H9 (cell line): Measurements from ENCODE around the gene OSTF1. TPM values are rescaled to one million over a fixed set of nuclear protein-coding genes. Genes with fewer than 3 reads are reported as not detected.

Experiments used
- DNase-seq: peaks from one replicate; pipeline ENCODE4 v3.0.0-alpha.2; 2017
- H2AFZ ChIP-seq: one replicate; pipeline ENCODE4 v1.6.1; 2013; ENCODE audit warnings: mild to moderate bottlenecking, low read length, control low read depth, moderate library complexity
- H2AK5ac ChIP-seq: 2 replicates; pipeline ENCODE4 v1.6.1; 2013; ENCODE audit warnings: low read length, control low read depth, mixed read lengths; ENCODE audit not compliant: insufficient read length
- H2BK120ac ChIP-seq: one replicate; pipeline ENCODE4 v1.6.1; 2013; ENCODE audit warnings: low read depth, mild to moderate bottlenecking, low read length, control low read depth, inconsistent platforms; ENCODE audit not compliant: poor library complexity, severe bottlenecking
- H2BK12ac ChIP-seq: 2 replicates; pipeline ENCODE4 v1.6.1; 2013; ENCODE audit warnings: low read length, control low read depth, mixed read lengths, low read depth; ENCODE audit not compliant: insufficient read length
- H2BK15ac ChIP-seq: 2 replicates; pipeline ENCODE4 v1.6.1; 2013; ENCODE audit warnings: low read depth, low read length, control low read depth
- H2BK20ac ChIP-seq: one replicate; pipeline ENCODE4 v1.6.1; 2013; ENCODE audit warnings: low read depth, mild to moderate bottlenecking, low read length, control low read depth, inconsistent platforms; ENCODE audit not compliant: poor library complexity, severe bottlenecking
- H2BK5ac ChIP-seq: 2 replicates; pipeline ENCODE4 v1.6.1; 2013; ENCODE audit warnings: low read length, control low read depth, mixed read lengths; ENCODE audit not compliant: insufficient read length
- H3K14ac ChIP-seq: 2 replicates; pipeline ENCODE4 v1.6.1; 2013; ENCODE audit warnings: low read length, control low read depth; ENCODE audit not compliant: insufficient read depth
- H3K18ac ChIP-seq: 2 replicates; pipeline ENCODE4 v1.6.1; 2013; ENCODE audit warnings: low read depth, mild to moderate bottlenecking, mixed read lengths, low read length, control low read depth; ENCODE audit not compliant: insufficient read length
- H3K23ac ChIP-seq: 2 replicates; pipeline ENCODE4 v1.6.1; 2013; ENCODE audit warnings: low read length, control low read depth, mixed read lengths, low read depth; ENCODE audit not compliant: insufficient read length
- H3K23me2 ChIP-seq: 2 replicates; pipeline ENCODE4 v1.6.1; 2013; ENCODE audit warnings: low read depth, mild to moderate bottlenecking, mixed read lengths, low read length, control low read depth; ENCODE audit not compliant: insufficient read length, poor library complexity, severe bottlenecking
- H3K27ac ChIP-seq: 2 replicates; pipeline ENCODE4 v1.5.1; 2013; ENCODE audit warnings: low read length, control low read depth, mixed read lengths, low read depth; ENCODE audit not compliant: insufficient read length
- H3K27me3 ChIP-seq: 2 replicates; pipeline ENCODE4 v1.6.1; 2013; ENCODE audit warnings: low read length, control low read depth, inconsistent platforms; ENCODE audit not compliant: insufficient read depth
- H3K4ac ChIP-seq: 2 replicates; pipeline ENCODE4 v1.6.1; 2013; ENCODE audit warnings: low read depth, mild to moderate bottlenecking, control low read depth, inconsistent platforms, low read length, moderate library complexity
- H3K4me1 ChIP-seq: 2 replicates; pipeline ENCODE4 v1.6.1; 2013; ENCODE audit warnings: low read length, control low read depth, inconsistent platforms; ENCODE audit not compliant: insufficient read depth
- H3K4me2 ChIP-seq: 2 replicates; pipeline ENCODE4 v1.6.1; 2013; ENCODE audit warnings: low read length, control low read depth, mixed read lengths; ENCODE audit not compliant: insufficient read length, insufficient read depth
- H3K56ac ChIP-seq: 2 replicates; pipeline ENCODE4 v1.6.1; 2013; ENCODE audit warnings: low read depth, mild to moderate bottlenecking, mixed read lengths, low read length, control low read depth; ENCODE audit not compliant: insufficient read length
- H3K79me1 ChIP-seq: 2 replicates; pipeline ENCODE4 v1.6.1; 2013; ENCODE audit warnings: low read depth, mild to moderate bottlenecking, moderate library complexity, low read length, control low read depth, inconsistent platforms; ENCODE audit not compliant: insufficient read depth, poor library complexity, severe bottlenecking
- H3K79me2 ChIP-seq: 2 replicates; pipeline ENCODE4 v1.6.1; 2013; ENCODE audit warnings: low read length, control low read depth, inconsistent platforms; ENCODE audit not compliant: insufficient read depth
- H3K9ac ChIP-seq: 2 replicates; pipeline ENCODE4 v1.6.1; 2013; ENCODE audit warnings: low read length, control low read depth, mixed read lengths; ENCODE audit not compliant: insufficient read length; ENCODE audit errors: extremely low read depth
- H3K9me3 ChIP-seq: one replicate; pipeline ENCODE4 v1.6.1; 2013; ENCODE audit warnings: low read depth, low read length, inconsistent platforms; ENCODE audit not compliant: control insufficient read depth
- H3T11ph ChIP-seq: one replicate; pipeline ENCODE4 v1.6.1; 2013; ENCODE audit warnings: mild to moderate bottlenecking, low read length, control low read depth, inconsistent platforms
- H4K20me1 ChIP-seq: one replicate; pipeline ENCODE4 v1.6.1; 2013; ENCODE audit not compliant: control insufficient read depth, insufficient read length, insufficient read depth
- H4K5ac ChIP-seq: 2 replicates; pipeline ENCODE4 v1.6.1; 2013; ENCODE audit warnings: low read depth, mild to moderate bottlenecking, mixed read lengths, low read length, control low read depth; ENCODE audit not compliant: insufficient read length
- H4K8ac ChIP-seq: replicated peaks from 2 replicates; pipeline ENCODE4 v1.6.1; 2013; ENCODE audit warnings: low read length, control low read depth, mixed read lengths, low read depth; ENCODE audit not compliant: insufficient read length
- H4K91ac ChIP-seq: 2 replicates; pipeline ENCODE4 v1.6.1; 2013; ENCODE audit warnings: low read depth, mild to moderate bottlenecking, moderate library complexity, mixed read lengths, low read length, control low read depth; ENCODE audit not compliant: insufficient read length
- H3K27ac Mint-ChIP-seq, 3 experiments: 2 replicates in 2 of 3; 3 replicates in 1 of 3; pipeline ENCODE4 v1.8.0; 2020 to 2021; ENCODE audit warnings: mixed read lengths in 3 of 3, mild to moderate bottlenecking in 1 of 3, moderate library complexity in 1 of 3
- H3K27me3 Mint-ChIP-seq: 2 replicates; pipeline ENCODE4 v1.8.0; 2021; ENCODE audit warnings: low read depth, mild to moderate bottlenecking, moderate library complexity, mixed read lengths
- H3K36me3 Mint-ChIP-seq, 3 experiments: 2 replicates in 2 of 3; 3 replicates in 1 of 3; pipeline ENCODE4 v1.8.0; 2020 to 2021; ENCODE audit warnings: low read depth in 3 of 3, mixed read lengths in 3 of 3; ENCODE audit not compliant: insufficient read depth in 1 of 3
- H3K4me1 Mint-ChIP-seq, 2 experiments: 2 replicates each; pipeline ENCODE4 v1.8.0; 2020; ENCODE audit warnings: mixed read lengths in 2 of 2
- H3K4me3 Mint-ChIP-seq, 2 experiments: 2 replicates in 1 of 2; 3 replicates in 1 of 2; pipeline ENCODE4 v1.8.0; 2020 to 2021; ENCODE audit warnings: mild to moderate bottlenecking in 2 of 2, mixed read lengths in 2 of 2, moderate library complexity in 1 of 2
- H3K9me3 Mint-ChIP-seq, 2 experiments: 2 replicates in 1 of 2; 3 replicates in 1 of 2; pipeline ENCODE4 v1.8.0; 2020; ENCODE audit warnings: mild to moderate bottlenecking in 2 of 2, mixed read lengths in 2 of 2, moderate library complexity in 1 of 2
- WGBS: extraction: QIAGEN DNeasy Blood & Tissue Kit; methylation state at CpG from one replicate; pipeline ENCODE4 v1.1.7; 2013; ENCODE audit warnings: missing lambda C conversion rate, low lambda C conversion rate, mixed read lengths; ENCODE audit not compliant: insufficient read length; ENCODE audit errors: extremely low coverage; 5-methylcytosine and 5-hydroxymethylcytosine counted together
- total RNA-seq: library from RNA; stranded (reverse); gene quantifications from 2 replicates; pipeline ENCODE4 v1.2.1, GENCODE V29; 2021
- TF ChIP-seq, protein P1 (sequence below): fragments of 200-600 bp; sonication (generic); conservative IDR thresholded peaks from 3 replicates; pipeline ENCODE4 v1.8.0; 2021; ENCODE audit warnings: antibody characterized with exemption, mild to moderate bottlenecking

OSTF1 gene
- total RNA-seq, 1 experiment from 2014 or later, result 16.1 TPM

GRCh38 chr9:75064307-75065025 lies 23.8 kb upstream of the OSTF1 start:
- Histone ChIP-seq H4K8ac (no peak overlapping the region), H3K14ac (no peak overlapping the region), H3K9ac (no peak overlapping the region), H3K23me2 (no peaks in the 10 kb centered on the region), H3T11ph (no peak overlapping the region), H3K4ac (no peak overlapping the region), H3K23ac (no peak overlapping the region), H2BK20ac (no peak overlapping the region), H3K79me1 (no peaks in the 10 kb centered on the region), H2AFZ (no peak overlapping the region), H4K5ac (no peak overlapping the region), H2BK5ac (no peak overlapping the region), H4K20me1 (peaks cover 3% of the 10 kb centered on the region), H3K27ac (no peak overlapping the region), H3K4me2 (no peak overlapping the region), H2BK120ac (no peak overlapping the region), H3K56ac (no peak overlapping the region), H3K4me1 (no peaks in the 10 kb centered on the region), H2BK12ac (no peak overlapping the region), H3K27me3 (no peaks in the 10 kb centered on the region), H2BK15ac (no peak overlapping the region), H3K18ac (no peak overlapping the region), H3K79me2 (no peaks in the 10 kb centered on the region), H4K91ac (no peak overlapping the region), H2AK5ac (no peak overlapping the region), H3K9me3 (no peaks in the 10 kb centered on the region)
- WGBS, result no CpG with 5 or more reads among the region's 2 CpGs
- no peaks in the 10 kb centered on the region for H3K36me3 Mint-ChIP-seq
- no peak overlapping the region for H3K27ac Mint-ChIP-seq
- H3K4me1 Mint-ChIP-seq, result peaks cover 15 to 16% of the 10 kb centered on the region in 2 experiments
- no peak for DNase-seq
- TF ChIP-seq, protein P1, sequence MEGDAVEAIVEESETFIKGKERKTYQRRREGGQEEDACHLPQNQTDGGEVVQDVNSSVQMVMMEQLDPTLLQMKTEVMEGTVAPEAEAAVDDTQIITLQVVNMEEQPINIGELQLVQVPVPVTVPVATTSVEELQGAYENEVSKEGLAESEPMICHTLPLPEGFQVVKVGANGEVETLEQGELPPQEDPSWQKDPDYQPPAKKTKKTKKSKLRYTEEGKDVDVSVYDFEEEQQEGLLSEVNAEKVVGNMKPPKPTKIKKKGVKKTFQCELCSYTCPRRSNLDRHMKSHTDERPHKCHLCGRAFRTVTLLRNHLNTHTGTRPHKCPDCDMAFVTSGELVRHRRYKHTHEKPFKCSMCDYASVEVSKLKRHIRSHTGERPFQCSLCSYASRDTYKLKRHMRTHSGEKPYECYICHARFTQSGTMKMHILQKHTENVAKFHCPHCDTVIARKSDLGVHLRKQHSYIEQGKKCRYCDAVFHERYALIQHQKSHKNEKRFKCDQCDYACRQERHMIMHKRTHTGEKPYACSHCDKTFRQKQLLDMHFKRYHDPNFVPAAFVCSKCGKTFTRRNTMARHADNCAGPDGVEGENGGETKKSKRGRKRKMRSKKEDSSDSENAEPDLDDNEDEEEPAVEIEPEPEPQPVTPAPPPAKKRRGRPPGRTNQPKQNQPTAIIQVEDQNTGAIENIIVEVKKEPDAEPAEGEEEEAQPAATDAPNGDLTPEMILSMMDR, result no peak
- no peaks in the 10 kb centered on the region for H3K27me3 Mint-ChIP-seq
- H3K4me3 Mint-ChIP-seq, result no peak overlapping the region
- H3K9me3 Mint-ChIP-seq, result peaks cover 0 to 3% of the 10 kb centered on the region in 2 experiments; a peak in 2 of 5 replicates
